BLaER1 treated with 17β-estradiol and CSF1 and Interleukin-3, amounts not matched to agents 10 nM and 100 nM (cell line): Measurements from ENCODE around the gene PSME3.
"Not testable (repeated sequence)": the region's sequence is repeated elsewhere in the genome, so short reads cannot be mapped to it uniquely, and the experiment has no call there.

ENCODE experiments used
- H3K27ac ChIP-seq, 11 experiments: shearing (Covaris generic); formaldehyde crosslinking; 2 replicates each; pipeline ENCODE4 v1.8.1; 2022
- H3K27me3 ChIP-seq, 11 experiments: shearing (Covaris generic); formaldehyde crosslinking; 2 replicates each; pipeline ENCODE4 v1.8.1; 2022
- H3K36me3 ChIP-seq, 11 experiments: shearing (Covaris generic); formaldehyde crosslinking; 2 replicates each; pipeline ENCODE4 v1.8.1; 2022
- H3K4me1 ChIP-seq, 10 experiments: shearing (Covaris generic); formaldehyde crosslinking; 2 replicates each; pipeline ENCODE4 v1.8.1; 2022
- H3K4me2 ChIP-seq, 11 experiments: shearing (Covaris generic); formaldehyde crosslinking; 2 replicates each; pipeline ENCODE4 v1.8.1; 2022
- H3K4me3 ChIP-seq, 10 experiments: shearing (Covaris generic); formaldehyde crosslinking; 2 replicates each; pipeline ENCODE4 v1.8.1; 2022
- H3K9ac ChIP-seq, 11 experiments: shearing (Covaris generic); formaldehyde crosslinking; 2 replicates each; pipeline ENCODE4 v1.8.1; 2022
- H3K9me3 ChIP-seq, 11 experiments: shearing (Covaris generic); formaldehyde crosslinking; replicated peaks in 1 of 11; 2 replicates each; pipeline ENCODE4 v1.8.1; 2022
- H4K20me1 ChIP-seq, 11 experiments: shearing (Covaris generic); formaldehyde crosslinking; 2 replicates each; pipeline ENCODE4 v1.8.1; 2022
- Cebpa-rat ChIP-seq, 11 experiments: shearing (Covaris generic); IDR thresholded peaks; 2 replicates each; pipeline ENCODE4 v1.8.1; 2022

The PSME3 gene

DNA sequence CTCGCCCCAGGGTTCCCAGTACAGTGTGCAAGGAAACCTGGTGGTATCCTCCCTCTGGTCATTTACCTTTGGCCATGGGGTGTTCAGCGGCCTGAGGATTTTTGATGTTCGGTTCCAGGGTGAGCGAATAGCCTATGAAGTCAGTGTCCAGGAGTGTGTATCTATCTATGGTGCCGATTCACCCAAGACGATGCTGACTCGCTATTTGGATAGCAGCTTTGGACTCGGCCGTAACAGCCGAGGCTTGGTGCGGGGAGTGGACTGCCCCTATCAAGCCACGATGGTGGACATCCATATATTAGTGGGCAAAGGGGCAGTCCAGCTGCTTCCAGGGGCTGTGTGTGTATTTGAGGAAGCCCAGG lies 12.3 kb downstream of the PSME3 start:
- Histone ChIP-seq H4K20me1 (peaks cover 0 to 79% (median 62%) of the 10 kb centered on the region in 11 experiments; a peak in 19 of 22 replicates), H3K9ac (peak overlapping the region in 3 of 11 experiments; percentile 8 to 47 (median 24); a peak in 2 of 22 replicates), H3K4me2 (peak overlapping the region in 5 of 11 experiments; percentile 10 to 49 (median 18); a peak in 7 of 22 replicates), H3K36me3 (peaks cover 47 to 63% (median 55%) of the 10 kb centered on the region in 11 experiments), H3K4me1 (peaks cover 0 to 60% (median 22%) of the 10 kb centered on the region in 10 experiments; a peak in 12 of 20 replicates), H3K4me3 (no peak overlapping the region), H3K27ac (peak overlapping the region in 1 of 11 experiments; percentile 15; a peak in 1 of 22 replicates), H3K27me3 (no peaks in the 10 kb centered on the region), H3K9me3 (no peaks in the 10 kb centered on the region)
- no peak for TF ChIP-seq Cebpa-rat (IDR thresholded peaks at IDR 0.05)

DNA sequence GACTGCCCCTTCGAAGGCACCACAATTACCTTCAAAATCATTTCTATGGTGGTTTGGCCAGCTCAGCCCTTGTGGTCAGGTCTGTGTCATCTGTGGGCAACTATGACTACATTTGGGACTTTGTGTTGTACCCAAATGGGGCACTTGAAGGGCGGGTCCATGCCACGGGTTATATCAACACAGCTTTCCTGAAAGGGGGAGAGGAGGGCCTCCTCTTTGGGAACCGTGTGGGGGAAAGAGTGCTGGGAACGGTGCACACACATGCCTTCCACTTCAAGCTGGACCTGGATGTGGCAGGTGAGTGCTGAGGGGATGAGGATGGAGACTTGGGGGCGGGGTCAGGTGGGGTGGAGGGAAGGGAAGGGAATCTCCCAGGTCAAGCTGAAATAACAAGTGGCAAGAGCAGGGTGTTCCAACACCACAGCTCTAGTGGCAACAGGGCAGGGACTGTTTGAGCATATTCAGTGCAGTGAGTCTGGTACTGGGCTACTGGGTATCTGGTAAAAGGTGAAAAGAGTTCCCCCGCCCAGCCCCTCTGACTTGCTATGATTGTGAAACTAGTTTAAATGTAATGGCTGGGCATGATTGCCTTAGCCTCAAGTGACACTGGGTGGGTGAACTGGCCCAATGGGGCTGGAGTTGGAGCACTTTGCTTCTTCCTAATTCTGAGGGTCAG lies 12.9 kb downstream of the PSME3 start:
- Histone ChIP-seq H3K27me3 (no peaks in the 10 kb centered on the region), H4K20me1 (peaks cover 0 to 74% (median 57%) of the 10 kb centered on the region in 11 experiments; a peak in 19 of 22 replicates), H3K27ac (peak overlapping the region in 2 of 11 experiments; percentile 15 to 20; a peak in 2 of 22 replicates), H3K9ac (peak overlapping the region in 3 of 11 experiments; percentile 17 to 47 (median 24); a peak in 2 of 22 replicates), H3K36me3 (peaks cover 42 to 58% (median 50%) of the 10 kb centered on the region in 11 experiments), H3K4me2 (peak overlapping the region in 5 of 11 experiments; percentile 10 to 49 (median 18); a peak in 7 of 22 replicates), H3K9me3 (no peaks in the 10 kb centered on the region), H3K4me1 (peaks cover 0 to 60% (median 22%) of the 10 kb centered on the region in 10 experiments; a peak in 12 of 20 replicates), H3K4me3 (no peak overlapping the region)
- no peak for TF ChIP-seq Cebpa-rat (IDR thresholded peaks at IDR 0.05)

DNA sequence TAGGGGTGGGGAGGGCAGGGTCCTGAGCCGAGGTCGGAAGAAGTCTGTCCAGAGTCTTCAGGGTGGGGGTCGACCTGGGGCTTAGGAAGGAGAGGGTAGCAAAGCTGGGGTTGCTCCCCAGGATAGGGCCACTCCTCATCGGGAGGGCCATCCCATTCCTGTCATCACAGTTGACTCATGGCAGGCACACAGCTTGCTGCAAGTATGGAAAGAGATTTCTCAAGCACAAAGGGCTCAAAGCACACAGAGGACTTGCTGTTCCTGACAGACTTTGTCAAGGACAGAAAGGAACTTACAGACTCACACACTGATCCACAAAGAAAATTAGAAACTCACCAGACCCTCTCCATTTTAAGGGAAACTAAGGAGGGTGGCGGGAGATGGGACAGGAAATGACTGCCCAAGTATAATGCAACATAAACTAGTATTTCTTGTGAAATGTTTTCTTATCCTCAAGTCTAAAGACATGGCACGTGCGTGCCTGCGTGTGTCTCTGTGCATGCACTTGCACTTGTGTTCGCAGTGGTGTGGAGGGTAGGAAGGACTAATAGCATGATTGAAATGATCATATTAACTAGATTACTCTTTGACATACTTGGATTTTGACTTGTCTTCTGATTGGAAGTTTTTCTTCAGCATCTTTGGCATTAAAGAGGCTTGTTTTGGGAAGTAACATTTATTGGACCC lies 13.5 kb downstream of the PSME3 start:
- Histone ChIP-seq H3K36me3 (peaks cover 35 to 51% (median 43%) of the 10 kb centered on the region in 11 experiments), H3K27me3 (no peaks in the 10 kb centered on the region), H3K9ac (peak overlapping the region in 2 of 11 experiments; percentile 8 to 17; a peak in 1 of 22 replicates), H3K27ac (peak overlapping the region in 2 of 11 experiments; percentile 15 to 20; a peak in 2 of 22 replicates), H3K4me1 (peaks cover 0 to 59% (median 22%) of the 10 kb centered on the region in 10 experiments; a peak in 12 of 20 replicates), H3K4me3 (no peak overlapping the region), H3K9me3 (no peaks in the 10 kb centered on the region), H3K4me2 (peak overlapping the region in 4 of 11 experiments; percentile 6 to 49 (median 22); a peak in 4 of 22 replicates), H4K20me1 (peaks cover 0 to 67% (median 52%) of the 10 kb centered on the region in 11 experiments; a peak in 19 of 22 replicates)
- TF ChIP-seq Cebpa-rat (IDR thresholded peaks at IDR 0.05) = no peak

GRCh38 chr17:42848093-42848492 lies 14.9 kb downstream of the PSME3 start:
- no peaks in the 10 kb centered on the region for H3K27me3 ChIP-seq
- no peak for TF ChIP-seq Cebpa-rat (IDR thresholded peaks at IDR 0.05)
- no peak overlapping the region for H3K4me2 ChIP-seq
- peaks cover 0 to 54% (median 38%) of the 10 kb centered on the region in 11 experiments; a peak in 17 of 22 replicates for H4K20me1 ChIP-seq
- no peaks in the 10 kb centered on the region for H3K9me3 ChIP-seq
- no peak overlapping the region for H3K27ac ChIP-seq
- H3K4me1 ChIP-seq = peaks cover 0 to 57% (median 22%) of the 10 kb centered on the region in 10 experiments; a peak in 12 of 20 replicates
- no peak overlapping the region for H3K9ac ChIP-seq
- H3K36me3 ChIP-seq = peaks cover 22 to 38% (median 29%) of the 10 kb centered on the region in 11 experiments
- H3K4me3 ChIP-seq = no peak overlapping the region

- Histone ChIP-seq H3K4me1 (peaks cover 0 to 54% (median 22%) of the 10 kb centered on the region in 10 experiments; a peak in 12 of 20 replicates), H3K9ac (no peak overlapping the region), H4K20me1 (peaks cover 0 to 45% (median 30%) of the 10 kb centered on the region in 11 experiments; a peak in 16 of 22 replicates), H3K9me3 (no peaks in the 10 kb centered on the region), H3K4me2 (peak overlapping the region in 1 of 11 experiments; percentile 51; a peak in 1 of 22 replicates), H3K4me3 (no peak overlapping the region), H3K27ac (no peak overlapping the region), H3K27me3 (no peaks in the 10 kb centered on the region), H3K36me3 (peaks cover 16 to 28% (median 20%) of the 10 kb centered on the region in 11 experiments)
- TF ChIP-seq Cebpa-rat (IDR thresholded peaks at IDR 0.05) = no peak
These were observed 15.8 kb downstream of the PSME3 start for GRCh38 chr17:42849031-42849430.

GRCh38 chr17:42849451-42850181 lies 16.4 kb downstream of the PSME3 start:
- Histone ChIP-seq H3K27me3 (no peaks in the 10 kb centered on the region), H3K9me3 (no peaks in the 10 kb centered on the region), H3K27ac (no peak overlapping the region), H3K9ac (no peak overlapping the region), H3K4me3 (no peak overlapping the region), H3K4me1 (peaks cover 0 to 51% (median 22%) of the 10 kb centered on the region in 10 experiments; a peak in 12 of 20 replicates), H4K20me1 (peaks cover 0 to 39% (median 25%) of the 10 kb centered on the region in 11 experiments; a peak in 16 of 22 replicates), H3K4me2 (peak overlapping the region in 4 of 11 experiments; percentile 9 to 51 (median 34); a peak in 5 of 22 replicates), H3K36me3 (peaks cover 10 to 22% (median 14%) of the 10 kb centered on the region in 11 experiments)
- TF ChIP-seq Cebpa-rat (IDR thresholded peaks at IDR 0.05) = no peak

GRCh38 chr17:42850954-42851353 lies 17.8 kb downstream of the PSME3 start, which contains the start of gene AOC3:
Gene AOC3 (plus strand): TSS chr17:42851199. CDS start chr17:42851344, 145 bp downstream.
- H3K27ac ChIP-seq = no peak within 1 kb of the TSS
- peaks cover 0 to 9% (median under 1%) of the 10 kb centered on the region in 11 experiments; a peak in 12 of 22 replicates for H3K36me3 ChIP-seq
- no peaks in the 10 kb centered on the region for H3K9me3 ChIP-seq
- peaks cover 0 to 25% (median 13%) of the 10 kb centered on the region in 11 experiments; a peak in 13 of 22 replicates for H4K20me1 ChIP-seq
- peak within 1 kb of the TSS in 3 of 11 experiments; percentile 9 to 51 (median 50); a peak in 4 of 22 replicates for H3K4me2 ChIP-seq
- peaks cover 0 to 51% (median 17%) of the 10 kb centered on the region in 10 experiments; a peak in 12 of 20 replicates for H3K4me1 ChIP-seq
- H3K9ac ChIP-seq = no peak within 1 kb of the TSS
- H3K4me3 ChIP-seq = no peak within 1 kb of the TSS
- H3K27me3 ChIP-seq = no peaks in the 10 kb centered on the region
- no peak for TF ChIP-seq Cebpa-rat (IDR thresholded peaks at IDR 0.05)

GRCh38 chr17:42851371-42852240 lies 18.4 kb downstream of the PSME3 start:
- H3K27me3 ChIP-seq, H3K9me3 ChIP-seq, H3K36me3 ChIP-seq, H3K4me2 ChIP-seq, H3K9ac ChIP-seq, H3K27ac ChIP-seq, H3K4me3 ChIP-seq: not testable (repeated sequence)
- H4K20me1 ChIP-seq = peaks cover 0 to 19% (median 7%) of the 10 kb centered on the region in 11 experiments; a peak in 9 of 22 replicates
- peaks cover 0 to 45% (median 14%) of the 10 kb centered on the region in 10 experiments; a peak in 11 of 20 replicates for H3K4me1 ChIP-seq
